ENCODE measurements around the gene PCNX3.

PCNX3 gene

DNA sequence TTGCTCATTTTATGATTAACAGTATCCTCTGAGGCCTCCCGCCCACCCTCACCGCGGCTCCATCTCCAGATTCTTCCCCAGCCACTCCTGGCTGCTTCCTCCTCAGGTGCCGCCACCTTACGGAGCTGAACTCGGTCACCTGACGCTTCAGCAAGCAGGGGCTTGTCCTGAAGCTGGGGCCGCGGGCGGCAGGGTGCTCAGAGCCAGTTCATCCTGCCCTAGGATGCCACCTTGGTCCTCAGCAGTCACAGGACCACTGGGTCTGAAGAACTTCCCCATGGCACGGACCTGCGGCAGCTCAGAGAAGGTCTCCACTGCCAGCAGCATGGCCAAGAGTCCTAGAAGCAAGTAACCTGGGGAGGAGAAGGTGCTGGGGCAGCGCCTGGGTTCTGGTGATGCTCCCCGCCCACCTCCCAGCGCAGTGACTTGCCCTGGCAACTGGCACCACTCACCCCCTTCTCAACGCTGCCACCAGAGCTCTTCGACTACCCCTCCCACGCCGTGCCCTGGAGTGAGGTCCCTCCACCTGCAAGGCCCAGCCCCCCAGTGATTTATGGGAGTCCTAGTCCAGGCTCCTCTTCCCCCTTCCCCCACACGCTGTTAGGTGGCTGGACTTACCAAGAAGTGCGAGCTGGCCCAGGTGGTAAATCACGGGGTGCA, 22.6 kb upstream of the PCNX3 start:
- no peak overlapping the region for H3K4me3 ChIP-seq (ENCODE audit: low read length, poor library complexity, severe bottlenecking)

DNA sequence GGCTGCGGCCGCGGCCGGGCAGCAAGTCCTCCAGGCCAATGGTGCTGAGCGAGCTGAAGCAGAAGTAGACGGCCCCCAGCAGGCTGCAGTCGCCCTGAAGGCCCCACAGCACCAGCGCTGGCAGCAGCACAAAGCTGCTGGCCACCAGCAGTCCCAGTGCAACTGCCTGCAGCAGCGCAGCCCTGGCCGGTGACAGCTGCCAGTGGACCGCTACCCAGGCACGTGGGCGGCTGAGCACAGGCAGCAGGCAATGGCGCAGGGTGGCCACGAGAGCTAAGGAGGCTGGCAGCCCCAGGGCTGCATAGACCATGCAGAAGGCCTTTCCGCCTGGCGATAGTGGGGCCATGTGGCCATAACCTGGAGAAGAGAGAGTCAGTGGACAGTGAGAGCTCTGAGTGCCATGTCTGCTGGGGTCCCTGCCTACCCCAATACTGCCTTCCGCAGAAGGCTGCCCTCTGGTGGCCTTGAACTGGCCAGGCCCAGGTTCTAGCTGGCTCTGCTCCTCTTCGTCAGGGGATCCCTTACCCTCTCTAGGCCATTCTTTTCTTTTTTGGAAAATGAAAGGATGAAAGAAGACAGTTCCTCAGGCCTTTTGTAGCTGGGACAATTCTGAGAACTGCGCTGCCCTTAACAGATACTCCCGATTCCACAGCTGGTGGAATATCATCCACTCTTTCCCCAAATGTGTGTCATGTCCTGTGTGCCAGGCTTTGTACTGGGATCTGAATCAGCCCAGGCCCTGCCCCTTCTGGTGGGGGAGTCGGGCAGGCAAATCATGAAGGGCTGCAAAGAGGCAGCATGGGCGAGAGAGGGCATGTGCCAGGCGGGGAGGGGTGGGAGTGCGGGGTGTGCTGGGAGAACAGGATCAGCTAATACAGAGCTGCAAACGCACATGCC, 21.8 kb upstream of the PCNX3 start:
- Histone ChIP-seq H3K4me3 (ENCODE audit: low read length, poor library complexity, severe bottlenecking) (no peak overlapping the region), H3K4me2 (ENCODE audit: low read depth, low read length, poor library complexity, severe bottlenecking) (no peak overlapping the region), H3K9ac (ENCODE audit: low read depth, low read length, poor library complexity, severe bottlenecking) (no peak overlapping the region), H3K4me1 (ENCODE audit: insufficient read depth, low read length, poor library complexity, severe bottlenecking) (peaks cover 10% of the 10 kb centered on the region), H3K27me3 (ENCODE audit: insufficient read depth, low read length, poor library complexity, severe bottlenecking) (no peaks in the 10 kb centered on the region), H3K36me3 (ENCODE audit: insufficient read depth, low read length) (peaks cover 6% of the 10 kb centered on the region; the same call in 1 of the 2 replicates), H4K20me1 (ENCODE audit: insufficient read depth, low read length, poor library complexity, severe bottlenecking) (peaks cover 2% of the 10 kb centered on the region), H3K9me3 (ENCODE audit: insufficient read depth, low read depth, low read length) (no peaks in the 10 kb centered on the region), H3F3A (ENCODE audit: low read depth) (no peaks in the 10 kb centered on the region), H3K79me2 (ENCODE audit: insufficient read depth, low read length) (no peaks in the 10 kb centered on the region), H2AFZ (ENCODE audit: low read length) (no peak overlapping the region), H3K9me2 (replicated peaks; ENCODE audit: low read depth, low read length) (no peaks in the 10 kb centered on the region)
- TF ChIP-seq, protein P1, sequence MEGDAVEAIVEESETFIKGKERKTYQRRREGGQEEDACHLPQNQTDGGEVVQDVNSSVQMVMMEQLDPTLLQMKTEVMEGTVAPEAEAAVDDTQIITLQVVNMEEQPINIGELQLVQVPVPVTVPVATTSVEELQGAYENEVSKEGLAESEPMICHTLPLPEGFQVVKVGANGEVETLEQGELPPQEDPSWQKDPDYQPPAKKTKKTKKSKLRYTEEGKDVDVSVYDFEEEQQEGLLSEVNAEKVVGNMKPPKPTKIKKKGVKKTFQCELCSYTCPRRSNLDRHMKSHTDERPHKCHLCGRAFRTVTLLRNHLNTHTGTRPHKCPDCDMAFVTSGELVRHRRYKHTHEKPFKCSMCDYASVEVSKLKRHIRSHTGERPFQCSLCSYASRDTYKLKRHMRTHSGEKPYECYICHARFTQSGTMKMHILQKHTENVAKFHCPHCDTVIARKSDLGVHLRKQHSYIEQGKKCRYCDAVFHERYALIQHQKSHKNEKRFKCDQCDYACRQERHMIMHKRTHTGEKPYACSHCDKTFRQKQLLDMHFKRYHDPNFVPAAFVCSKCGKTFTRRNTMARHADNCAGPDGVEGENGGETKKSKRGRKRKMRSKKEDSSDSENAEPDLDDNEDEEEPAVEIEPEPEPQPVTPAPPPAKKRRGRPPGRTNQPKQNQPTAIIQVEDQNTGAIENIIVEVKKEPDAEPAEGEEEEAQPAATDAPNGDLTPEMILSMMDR (conservative IDR thresholded peaks at IDR 0.05; ENCODE audit: low read length): peak; percentile 73
- TF ChIP-seq EZH2phosphoT487 (IDR thresholded peaks at IDR 0.05; ENCODE audit: borderline replicate concordance): no peak

More for the DNA sequence above, 22.6 kb upstream of the PCNX3 start:
- H3K9ac ChIP-seq (ENCODE audit: low read depth, low read length, poor library complexity, severe bottlenecking): no peak overlapping the region
- no peak overlapping the region for H3K4me2 ChIP-seq (ENCODE audit: low read depth, low read length, poor library complexity, severe bottlenecking)
- H4K20me1 ChIP-seq (ENCODE audit: insufficient read depth, low read length, poor library complexity, severe bottlenecking): peaks cover 2% of the 10 kb centered on the region
- no peaks in the 10 kb centered on the region for H3K79me2 ChIP-seq (ENCODE audit: insufficient read depth, low read length)
- H3K27me3 ChIP-seq (ENCODE audit: insufficient read depth, low read length, poor library complexity, severe bottlenecking): no peaks in the 10 kb centered on the region
- no peaks in the 10 kb centered on the region for H3F3A ChIP-seq (ENCODE audit: low read depth)
- no peak overlapping the region for H2AFZ ChIP-seq (ENCODE audit: low read length)
- no peaks in the 10 kb centered on the region for H3K9me3 ChIP-seq (ENCODE audit: insufficient read depth, low read depth, low read length)
- TF ChIP-seq, protein P1 (conservative IDR thresholded peaks at IDR 0.05; ENCODE audit: low read length): no peak
- TF ChIP-seq EZH2phosphoT487 (IDR thresholded peaks at IDR 0.05; ENCODE audit: borderline replicate concordance): no peak
- peaks cover 18% of the 10 kb centered on the region for H3K4me1 ChIP-seq (ENCODE audit: insufficient read depth, low read length, poor library complexity, severe bottlenecking)
- no peaks in the 10 kb centered on the region for H3K9me2 ChIP-seq (replicated peaks; ENCODE audit: low read depth, low read length)
- peaks cover 3% of the 10 kb centered on the region; the same call in 1 of the 2 replicates for H3K36me3 ChIP-seq (ENCODE audit: insufficient read depth, low read length)

DNA sequence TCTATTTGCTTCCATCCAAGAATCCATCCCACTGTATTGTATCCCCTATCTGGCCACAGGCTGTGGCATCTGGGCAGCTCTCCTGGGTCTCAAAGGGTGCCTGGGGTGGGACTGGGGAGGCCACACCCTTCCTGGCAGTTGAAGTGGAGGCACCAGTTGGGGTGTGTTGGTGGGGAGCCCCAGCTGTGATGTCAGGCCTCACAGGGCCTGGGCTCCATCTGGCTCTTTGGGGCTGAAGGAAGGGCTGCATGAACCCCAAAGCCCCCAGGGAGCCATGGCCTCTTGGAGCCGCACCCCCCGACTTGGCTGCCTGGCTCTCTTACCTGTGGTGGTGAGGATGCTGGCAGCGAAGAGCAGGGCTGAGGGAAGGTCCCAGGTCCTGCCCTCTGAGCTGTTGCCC, 20.4 kb upstream of the PCNX3 start:
- Histone ChIP-seq H3K9ac (ENCODE audit: low read depth, low read length, poor library complexity, severe bottlenecking) (no peak overlapping the region), H3K9me3 (ENCODE audit: insufficient read depth, low read depth, low read length) (no peaks in the 10 kb centered on the region), H3K4me3 (ENCODE audit: low read length, poor library complexity, severe bottlenecking) (no peak overlapping the region), H3F3A (ENCODE audit: low read depth) (no peaks in the 10 kb centered on the region), H3K4me2 (ENCODE audit: low read depth, low read length, poor library complexity, severe bottlenecking) (no peak overlapping the region), H4K20me1 (ENCODE audit: insufficient read depth, low read length, poor library complexity, severe bottlenecking) (no peaks in the 10 kb centered on the region), H2AFZ (ENCODE audit: low read length) (no peak overlapping the region), H3K79me2 (ENCODE audit: insufficient read depth, low read length) (no peaks in the 10 kb centered on the region), H3K27me3 (ENCODE audit: insufficient read depth, low read length, poor library complexity, severe bottlenecking) (no peaks in the 10 kb centered on the region), H3K36me3 (ENCODE audit: insufficient read depth, low read length) (peaks cover 6% of the 10 kb centered on the region; the same call in 1 of the 2 replicates), H3K9me2 (replicated peaks; ENCODE audit: low read depth, low read length) (no peaks in the 10 kb centered on the region), H3K4me1 (ENCODE audit: insufficient read depth, low read length, poor library complexity, severe bottlenecking) (no peaks in the 10 kb centered on the region)
- no peak for TF ChIP-seq EZH2phosphoT487 (IDR thresholded peaks at IDR 0.05; ENCODE audit: borderline replicate concordance)
- TF ChIP-seq, protein P1 (conservative IDR thresholded peaks at IDR 0.05; ENCODE audit: low read length): no peak
